GM19455 (cell line): ENCODE measurements around the gene RPE65.
"Not testable (repeated sequence)": the region's sequence is repeated elsewhere in the genome, so short reads cannot be mapped to it uniquely, and the experiment has no call there.

Experiments used
- ATAC-seq: cut with Tn5 transposase; IDR thresholded peaks from one replicate; pipeline ENCODE4 v1.9.1; 2021; ENCODE audit not compliant: unreplicated experiment

The RPE65 gene

GRCh38 chr1:68453060-68453670 is 3.4 kb upstream of the RPE65 start:
- no peak for ATAC-seq

- ATAC-seq: no peak
These were observed 1.4 kb downstream of the RPE65 start for GRCh38 chr1:68448365-68448764.

- no peak for ATAC-seq
These were observed 4.0 kb downstream of the RPE65 start for GRCh38 chr1:68445709-68446108.

GRCh38 chr1:68442822-68443556 is 6.8 kb downstream of the RPE65 start:
- peak; percentile 89 for ATAC-seq

DNA sequence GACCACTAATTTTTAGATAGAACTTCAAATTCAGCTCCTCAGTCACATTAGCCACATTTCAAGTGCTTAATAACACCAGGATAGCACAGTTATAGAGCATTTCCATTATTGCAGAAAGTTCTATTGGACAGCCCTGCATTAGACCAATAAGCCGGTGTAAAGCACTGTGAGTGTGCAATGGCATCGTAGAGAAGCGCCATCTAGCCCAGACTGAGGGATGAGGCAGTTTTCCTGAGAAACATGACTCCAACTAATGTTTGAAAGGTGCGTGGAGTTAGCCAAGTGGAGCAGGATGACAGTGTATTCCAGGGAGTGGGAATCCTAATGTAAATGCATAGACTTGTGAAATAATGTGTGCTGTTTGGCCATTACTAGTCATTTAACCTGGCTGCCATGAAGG is 7.7 kb downstream of the RPE65 start:
- ATAC-seq: no peak

DNA sequence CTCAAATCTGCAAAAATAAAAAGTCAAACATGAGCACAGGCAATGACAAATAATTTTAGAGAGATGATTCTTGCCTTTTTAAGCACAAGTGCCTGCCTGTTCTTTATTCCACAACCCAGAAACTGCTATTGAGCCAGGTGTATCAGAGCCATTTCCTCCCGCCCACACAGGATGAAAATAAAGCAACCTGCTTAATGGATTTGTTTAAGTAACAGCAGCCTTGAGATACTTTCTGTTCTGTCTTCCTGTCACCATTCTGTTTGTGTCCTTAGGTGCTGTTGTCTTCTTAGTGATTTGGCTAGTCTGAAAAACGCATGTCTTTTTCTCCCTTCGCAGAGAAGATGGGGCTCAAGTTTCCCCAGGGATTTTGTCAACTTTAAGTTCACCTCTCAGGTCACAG is 11.4 kb downstream of the RPE65 start:
- no peak for ATAC-seq

DNA sequence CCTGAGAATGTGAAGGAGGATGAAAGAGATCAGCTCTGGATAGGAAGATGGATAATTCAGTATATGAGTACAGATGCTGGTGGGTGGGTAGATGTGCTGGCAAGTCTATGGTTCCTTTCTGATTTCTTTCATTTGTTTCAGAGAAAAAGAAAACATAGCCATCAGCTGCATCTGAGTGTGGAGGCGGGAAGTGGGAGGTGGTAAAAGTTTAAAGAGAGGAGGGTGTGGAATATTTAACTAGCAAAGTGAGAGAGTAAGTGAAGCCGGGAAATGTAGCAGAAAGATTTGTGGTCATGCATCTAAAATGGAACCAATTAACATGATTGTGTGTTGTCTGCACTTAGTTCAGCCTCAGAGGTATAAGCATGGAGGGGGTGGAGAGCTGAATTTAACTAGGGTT is 16.4 kb downstream of the RPE65 start:
- no peak for ATAC-seq

DNA sequence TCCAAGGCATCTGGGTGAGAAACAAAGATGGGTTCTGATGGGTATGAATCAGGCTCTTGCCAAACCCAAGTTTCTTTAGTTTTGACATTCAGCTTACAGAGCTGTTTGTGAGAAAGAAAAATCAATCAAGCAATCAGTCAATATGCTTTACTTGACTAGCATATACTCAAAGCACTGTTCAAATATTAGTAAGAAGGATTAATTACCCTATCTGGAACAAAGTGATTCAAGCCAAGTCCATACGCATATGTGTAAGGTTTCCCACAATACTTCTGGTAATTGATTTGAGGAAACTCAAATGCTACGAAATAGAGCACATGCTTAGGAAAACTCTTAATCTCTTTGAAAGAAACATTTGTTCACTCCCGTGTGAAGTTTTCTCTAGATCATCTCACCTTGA is 18.7 kb downstream of the RPE65 start:
- no peak for ATAC-seq

DNA sequence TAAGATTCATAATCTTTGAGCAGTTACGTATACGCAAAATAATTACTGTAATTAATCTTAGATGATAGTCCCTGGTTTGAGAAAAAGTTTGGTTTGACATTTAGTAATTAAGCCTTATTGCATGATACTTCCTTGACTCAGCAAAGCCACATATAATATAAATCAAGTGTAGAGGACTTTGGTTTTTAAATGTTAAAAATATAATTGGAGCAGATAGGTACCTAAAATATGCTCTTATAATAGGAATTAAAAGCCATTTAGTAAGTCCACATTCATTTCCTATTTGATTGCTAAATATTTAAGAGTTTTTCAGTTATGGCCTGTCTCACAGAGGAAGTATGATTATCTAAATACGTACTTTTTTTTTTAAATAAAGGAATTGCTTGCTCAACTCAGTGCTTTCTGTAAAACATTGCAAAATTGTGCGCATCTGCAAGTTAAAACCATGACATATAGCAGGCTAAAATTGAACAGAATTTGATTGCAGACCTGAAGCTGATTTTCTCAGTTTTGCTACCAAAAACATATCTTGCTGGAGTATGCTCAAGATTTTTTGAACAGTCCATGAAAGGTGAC is 20.4 kb downstream of the RPE65 start:
- no peak for ATAC-seq

DNA sequence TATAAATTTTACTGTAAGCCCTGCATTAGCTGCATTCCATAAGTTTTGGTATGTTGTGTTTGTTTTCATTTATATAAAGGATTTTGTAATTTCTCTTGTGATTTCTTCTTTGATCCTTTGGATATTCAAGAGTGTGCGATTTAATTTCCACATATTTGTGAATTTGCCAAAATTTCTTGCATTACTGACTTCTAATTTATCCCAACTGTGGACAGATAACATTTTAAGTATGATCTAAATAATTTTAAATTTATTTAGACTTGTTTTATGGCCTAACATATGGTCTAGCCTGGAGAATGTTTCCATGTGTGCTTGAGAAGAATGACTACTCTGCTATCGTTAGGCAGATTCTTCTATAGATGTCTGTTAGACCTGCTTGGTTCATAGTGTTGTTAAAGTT is 23.2 kb downstream of the RPE65 start:
- ATAC-seq: no peak

- no peak for ATAC-seq
These were observed 28.4 kb downstream of the RPE65 start for GRCh38 chr1:68421350-68421749.

- ATAC-seq: no peak
These were observed 40.3 kb downstream of the RPE65 start for GRCh38 chr1:68409426-68409825.

- ATAC-seq: no peak
These were observed 48.2 kb downstream of the RPE65 start for GRCh38 chr1:68401506-68401905.

DNA sequence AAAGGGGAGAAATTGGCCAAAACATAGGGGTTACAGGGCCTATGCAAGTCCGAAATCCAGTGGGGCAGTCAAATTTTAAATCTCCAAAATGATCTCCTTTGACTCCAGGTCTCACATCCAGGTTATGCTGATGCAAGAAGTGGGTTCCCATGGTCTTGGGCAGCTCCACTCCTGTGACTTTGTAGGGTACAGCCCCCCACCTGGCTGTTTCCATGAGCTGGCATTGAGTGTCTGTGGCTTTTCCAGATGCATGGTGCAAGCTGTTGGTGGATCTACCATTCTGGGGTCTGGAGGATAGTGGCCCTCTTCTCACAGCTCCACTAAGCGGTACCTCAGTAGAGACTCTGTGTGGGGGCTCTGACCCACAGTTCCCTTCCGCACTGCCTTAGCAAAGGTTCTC is 54.2 kb downstream of the RPE65 start:
- not testable (repeated sequence) for ATAC-seq

DNA sequence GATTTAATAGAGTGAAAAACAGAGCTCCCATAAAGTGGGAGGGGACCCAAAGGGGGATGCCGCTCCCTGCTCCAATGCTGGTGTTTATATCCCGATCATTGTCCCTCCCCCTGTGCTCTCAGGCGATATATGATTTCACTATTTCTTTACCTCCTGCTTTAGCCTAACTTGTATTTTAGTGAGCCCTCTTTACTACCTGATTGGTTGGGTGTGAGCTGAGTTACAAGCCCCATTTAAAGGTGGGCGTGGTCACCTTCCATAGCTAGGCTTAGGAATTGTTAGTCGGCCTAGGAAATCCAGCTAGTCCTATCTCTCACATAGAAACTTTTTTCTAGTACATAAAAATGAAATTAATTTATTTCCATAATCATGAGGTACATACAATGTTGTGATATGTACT is 57.3 kb downstream of the RPE65 start:
- ATAC-seq: not testable (repeated sequence)

GRCh38 chr1:68385798-68386524 is 63.8 kb downstream of the RPE65 start:
- not testable (repeated sequence) for ATAC-seq

GRCh38 chr1:68384872-68385411 is 64.8 kb downstream of the RPE65 start:
- no peak for ATAC-seq

DNA sequence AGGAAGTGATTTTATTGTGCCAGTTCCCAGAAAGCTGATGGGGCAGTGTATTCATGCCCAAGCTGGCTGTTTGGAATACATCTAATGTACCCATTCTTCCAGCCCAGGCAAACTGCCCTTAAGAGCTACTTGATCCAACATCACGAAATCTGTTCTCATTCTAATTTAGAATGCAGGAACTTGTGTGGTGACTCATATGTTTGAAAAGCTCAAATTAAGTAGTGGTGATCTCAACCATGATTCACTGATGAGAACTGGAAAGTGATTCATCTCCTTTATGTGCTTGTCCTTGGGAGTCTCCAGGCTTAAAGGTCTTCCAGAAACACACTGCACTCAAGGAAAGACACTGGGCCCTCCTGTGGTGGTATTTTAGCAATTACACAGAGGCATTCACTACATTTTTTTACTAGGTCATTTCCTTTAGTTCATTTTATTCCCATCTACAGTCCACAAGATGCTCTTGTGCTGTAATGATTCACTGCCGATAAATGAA is 65.4 kb downstream of the RPE65 start:
- ATAC-seq: no peak

DNA sequence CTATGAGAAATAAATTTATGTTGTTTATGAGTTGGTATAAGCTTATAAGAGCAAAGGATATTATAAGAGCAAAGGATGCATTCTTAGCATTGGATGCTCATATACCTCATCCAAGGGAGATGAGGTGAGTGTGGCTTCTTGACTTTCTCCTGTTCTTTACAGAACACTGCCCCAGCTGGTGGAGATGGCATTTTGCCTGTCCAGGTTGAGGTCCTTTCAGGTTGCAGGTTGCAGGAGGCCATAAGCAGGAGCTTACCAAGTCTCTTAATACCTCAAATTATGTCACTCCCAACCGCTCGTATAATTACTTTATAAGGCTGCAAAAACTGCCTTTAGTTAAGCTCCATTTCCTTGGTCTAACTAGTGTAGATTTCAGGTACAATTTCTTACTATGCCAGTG is 66.7 kb downstream of the RPE65 start:
- no peak for ATAC-seq

GRCh38 chr1:68379085-68379478 is 70.7 kb downstream of the RPE65 start:
- ATAC-seq: no peak
